AG04449 (cell line): ENCODE measurements around the gene TMEM39B.

ENCODE experiments used
- CTCF ChIA-PET: fragments of 350-600 bp; formaldehyde crosslinking; extraction: SDS; loops from one replicate; lab custom pipeline; 2021; ENCODE audit warnings: antibody characterized with exemption; lab: Yijun Ruan, JAX
- POLR2A ChIA-PET: fragments of 400-600, 350-600 bp; formaldehyde crosslinking; extraction: SDS; loops from one replicate; lab custom pipeline; 2020; ENCODE audit warnings: antibody characterized with exemption, inconsistent platforms; lab: Yijun Ruan, JAX
- DNase-seq: peaks from one replicate; pipeline ENCODE4 v3.0.0-alpha.2; 2010; ENCODE audit warnings: low read depth, low spot score
- H3K4me3 ChIP-seq: 2 replicates; pipeline ENCODE4 v1.5.1; 2011; ENCODE audit warnings: low read depth, mild to moderate bottlenecking, control low read depth, low read length
- CTCF ChIP-seq: IDR thresholded peaks from one replicate; pipeline ENCODE4 v1.5.1; 2011; ENCODE audit warnings: mild to moderate bottlenecking, moderate library complexity, low read length, control low read depth, inconsistent platforms; ENCODE audit not compliant: insufficient read depth; ENCODE audit errors: missing control alignments

The TMEM39B gene

GRCh38 chr1:32100807-32101708 is 28.3 kb downstream of the TMEM39B start:
- H3K4me3 ChIP-seq, result no peak overlapping the region
- no peak for TF ChIP-seq CTCF
- ChIA-PET CTCF (interaction anchor here (0.6 to 1.0 kb wide), 5 partner anchors 8 to 293 kb away, joined by 3 to 5 read pairs (median 3); partner anchors contain the start of genes BSDC1 and TMEM39B), POLR2A (no interaction called here)
- DNase-seq, result no peak

GRCh38 chr1:32104127-32104526 is 31.4 kb downstream of the TMEM39B start:
- ChIA-PET POLR2A (no interaction called here), CTCF (interaction anchor here (1.0 kb wide), 1 partner anchor 29 kb away, joined by 3 read pairs; no protein-coding TSS in a partner anchor)
- TF ChIP-seq CTCF, result no peak
- DNase-seq, result no peak
- H3K4me3 ChIP-seq, result no peak overlapping the region

GRCh38 chr1:32105338-32105737 is 32.6 kb downstream of the TMEM39B start:
- no peak for TF ChIP-seq CTCF
- CTCF ChIA-PET, result no interaction called here
- DNase-seq, result no peak
- POLR2A ChIA-PET, result interaction anchor here (0.6 kb wide), 1 partner anchor 76 kb away, joined by 3 read pairs; no protein-coding TSS in a partner anchor
- H3K4me3 ChIP-seq, result no peak overlapping the region

GRCh38 chr1:32106663-32107275 is 34.0 kb downstream of the TMEM39B start:
- ChIA-PET CTCF (interaction anchor here (6.3 kb wide), 1 partner anchor 13 kb away, joined by 67 read pairs; no protein-coding TSS in a partner anchor), POLR2A (interaction anchor here (0.9 to 1.9 kb wide), 2 partner anchors 34 to 151 kb away, joined by 4 to 15 read pairs; partner anchors contain the start of gene TMEM39B)
- no peak overlapping the region for H3K4me3 ChIP-seq
- DNase-seq, result no peak
- TF ChIP-seq CTCF, result no peak

- ChIA-PET CTCF (interaction anchor here (0.6 to 6.3 kb wide), 16 partner anchors 8 to 349 kb away, joined by 3 to 67 read pairs (median 4); partner anchors contain the start of gene CCDC28B), POLR2A (interaction anchor here (0.6 to 1.9 kb wide), 8 partner anchors 31 to 479 kb away, joined by 3 to 15 read pairs (median 4); partner anchors contain the start of genes CCDC28B, TMEM39B and TXLNA)
- peak within 1 kb of the TSS; percentile 89 for H3K4me3 ChIP-seq
- no peak for TF ChIP-seq CTCF
- DNase-seq, result peak; percentile 88
These were observed 35.3 kb downstream of the TMEM39B start, which contains the start of gene KPNA6 for GRCh38 chr1:32107742-32108661. TSS of gene KPNA6 (plus strand) at chr1:32108056. CDS start at chr1:32108131, 75 bp downstream.
